ENCODE results near the gene MCC. TPM values are rescaled to one million over a fixed set of nuclear protein-coding genes. Genes with fewer than 3 reads are reported as not detected.

The MCC gene
- total RNA-seq, 1 experiment from 2014 or later = 7.6 TPM

DNA sequence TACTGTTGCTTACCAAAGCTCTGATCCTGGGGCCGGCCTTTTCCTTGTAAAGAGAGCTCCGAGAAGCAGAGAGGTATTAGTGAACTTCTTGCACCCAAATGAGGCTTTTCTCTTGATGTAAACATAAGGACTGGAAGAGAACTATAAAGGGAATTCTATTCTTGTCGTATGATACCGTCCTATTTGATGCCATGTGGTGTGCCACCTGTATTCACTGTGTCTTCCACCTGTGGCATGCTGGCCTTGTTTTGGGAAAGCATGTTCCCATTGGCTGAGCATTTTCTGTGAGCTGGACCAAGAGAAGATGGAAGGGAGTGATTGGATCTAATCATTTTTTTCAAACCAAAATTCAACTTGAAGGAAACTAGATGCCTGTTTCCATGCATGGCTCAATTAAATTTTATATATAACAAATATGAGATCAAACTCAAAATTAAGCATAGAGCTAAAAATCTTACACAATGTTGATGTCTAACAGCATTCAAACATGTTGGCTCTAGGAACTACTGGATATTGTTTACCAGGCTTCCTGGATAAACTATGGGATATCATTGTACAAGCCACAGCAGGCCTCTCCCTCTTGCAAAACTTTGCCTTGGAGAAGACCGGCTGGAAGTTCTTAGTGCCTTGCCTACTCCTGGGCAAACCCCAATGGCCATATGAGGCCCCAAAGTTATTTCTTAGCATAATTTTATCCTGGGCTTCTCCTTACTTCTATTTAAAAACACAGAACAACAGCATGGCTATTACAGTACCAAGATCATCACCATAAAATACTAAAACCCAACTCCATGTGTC, 168.8 kb downstream of the MCC start:
- Mint-ChIP-seq H3K27me3 (ENCODE audit: low read depth) (peaks cover 1% of the 10 kb centered on the region; the same call in 1 of the 2 replicates), H3K4me3 (no peak overlapping the region), H3K36me3 (ENCODE audit: insufficient read depth in 1 of 3, low read depth in 3 of 3) (no peaks in the 10 kb centered on the region), H3K9me3 (no peaks in the 10 kb centered on the region), H3K4me1 (peaks cover 2% of the 10 kb centered on the region in 2 experiments), H3K27ac (no peak overlapping the region)
- H3K23ac ChIP-seq (ENCODE audit: insufficient read length, low read depth, low read length) = no peak overlapping the region
- no peak overlapping the region for H2BK120ac ChIP-seq (ENCODE audit: low read depth, low read length, poor library complexity, severe bottlenecking)
- no peaks in the 10 kb centered on the region for H3K79me2 ChIP-seq (ENCODE audit: insufficient read depth, low read length)
- H2BK20ac ChIP-seq (ENCODE audit: low read depth, low read length, poor library complexity, severe bottlenecking) = no peak overlapping the region
- H3K27ac ChIP-seq (ENCODE audit: insufficient read length, low read depth, low read length) = no peak overlapping the region
- no peaks in the 10 kb centered on the region for H3K9me3 ChIP-seq (ENCODE audit: control insufficient read depth, low read depth, low read length)
- H2AK5ac ChIP-seq (ENCODE audit: insufficient read length, low read length) = no peak overlapping the region
- no peak overlapping the region for H3T11ph ChIP-seq (ENCODE audit: low read length)
- TF ChIP-seq, protein P1, sequence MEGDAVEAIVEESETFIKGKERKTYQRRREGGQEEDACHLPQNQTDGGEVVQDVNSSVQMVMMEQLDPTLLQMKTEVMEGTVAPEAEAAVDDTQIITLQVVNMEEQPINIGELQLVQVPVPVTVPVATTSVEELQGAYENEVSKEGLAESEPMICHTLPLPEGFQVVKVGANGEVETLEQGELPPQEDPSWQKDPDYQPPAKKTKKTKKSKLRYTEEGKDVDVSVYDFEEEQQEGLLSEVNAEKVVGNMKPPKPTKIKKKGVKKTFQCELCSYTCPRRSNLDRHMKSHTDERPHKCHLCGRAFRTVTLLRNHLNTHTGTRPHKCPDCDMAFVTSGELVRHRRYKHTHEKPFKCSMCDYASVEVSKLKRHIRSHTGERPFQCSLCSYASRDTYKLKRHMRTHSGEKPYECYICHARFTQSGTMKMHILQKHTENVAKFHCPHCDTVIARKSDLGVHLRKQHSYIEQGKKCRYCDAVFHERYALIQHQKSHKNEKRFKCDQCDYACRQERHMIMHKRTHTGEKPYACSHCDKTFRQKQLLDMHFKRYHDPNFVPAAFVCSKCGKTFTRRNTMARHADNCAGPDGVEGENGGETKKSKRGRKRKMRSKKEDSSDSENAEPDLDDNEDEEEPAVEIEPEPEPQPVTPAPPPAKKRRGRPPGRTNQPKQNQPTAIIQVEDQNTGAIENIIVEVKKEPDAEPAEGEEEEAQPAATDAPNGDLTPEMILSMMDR (conservative IDR thresholded peaks at IDR 0.05) = no peak
- no peaks in the 10 kb centered on the region for H3K4me1 ChIP-seq (ENCODE audit: insufficient read depth, low read length)
- H2BK12ac ChIP-seq (ENCODE audit: insufficient read length, low read depth, low read length) = no peak overlapping the region
- H3K23me2 ChIP-seq (ENCODE audit: insufficient read length, low read depth, low read length, poor library complexity, severe bottlenecking) = no peaks in the 10 kb centered on the region
- no peak overlapping the region for H4K91ac ChIP-seq (ENCODE audit: insufficient read length, low read depth, low read length)
- H2BK5ac ChIP-seq (ENCODE audit: insufficient read length, low read length) = no peak overlapping the region
- H3K4ac ChIP-seq (ENCODE audit: low read depth, low read length) = no peak overlapping the region
- H2AFZ ChIP-seq (ENCODE audit: low read length) = no peak overlapping the region
- no peak overlapping the region for H3K9ac ChIP-seq (ENCODE audit: extremely low read depth, insufficient read length, low read length)
- no peak overlapping the region for H2BK15ac ChIP-seq (ENCODE audit: low read depth, low read length)
- H3K56ac ChIP-seq (ENCODE audit: insufficient read length, low read depth, low read length) = no peak overlapping the region
- no peak overlapping the region for H4K5ac ChIP-seq (ENCODE audit: insufficient read length, low read depth, low read length)
- H4K20me1 ChIP-seq (ENCODE audit: control insufficient read depth, insufficient read depth, insufficient read length) = no peaks in the 10 kb centered on the region
- no peaks in the 10 kb centered on the region for H3K27me3 ChIP-seq (ENCODE audit: insufficient read depth, low read length)
- no peak for DNase-seq
- no peak overlapping the region for H3K18ac ChIP-seq (ENCODE audit: insufficient read length, low read depth, low read length)
- no CpG with 5 or more reads among the region's 5 CpGs for WGBS (ENCODE audit: extremely low coverage, insufficient read length, low lambda C conversion rate)
- H3K79me1 ChIP-seq (ENCODE audit: insufficient read depth, low read depth, low read length, poor library complexity, severe bottlenecking) = no peaks in the 10 kb centered on the region
- H3K14ac ChIP-seq (ENCODE audit: insufficient read depth, low read length) = no peak overlapping the region
- no peak overlapping the region for H3K4me2 ChIP-seq (ENCODE audit: insufficient read depth, insufficient read length, low read length)
- H4K8ac ChIP-seq (replicated peaks; ENCODE audit: insufficient read length, low read depth, low read length) = no peak overlapping the region

Data from H9 (cell line).